Measurements from ENCODE around the gene EVL. TPM values are rescaled to one million over a fixed set of nuclear protein-coding genes. Genes with fewer than 3 reads are reported as not detected.

Gene EVL
- total and polyA plus RNA-seq, 10 of the 15 experiments (the other 5 are each of a cell fraction or from before 2014, with no cell fraction given): 11.9 to 341 (median 89.8) TPM

- BruUV-seq (replicated peaks): no TSS peak
- Histone ChIP-seq H3K4me3 (no peak overlapping the region), H3K4me1 (ENCODE audit: control insufficient read depth, insufficient read depth, low read length) (peaks cover 15% of the 10 kb centered on the region), H3K4me2 (ENCODE audit: control insufficient read depth, insufficient read depth) (no peak overlapping the region), H3K9ac (ENCODE audit: control insufficient read depth, insufficient read depth, low read length) (no peak overlapping the region), H4K20me1 (ENCODE audit: control insufficient read depth, insufficient read depth) (no peaks in the 10 kb centered on the region), H3K79me2 (ENCODE audit: control insufficient read depth, insufficient read depth, low read length) (no peaks in the 10 kb centered on the region), H2AFZ (ENCODE audit: control insufficient read depth, low read depth, low read length) (no peak overlapping the region), H3K36me3 (ENCODE audit: control insufficient read depth in 2 of 2, insufficient read depth in 2 of 2, low read length in 1 of 2) (no peaks in the 10 kb centered on the region), H3K27me3 (replicated peaks in 1 of 2; ENCODE audit: control insufficient read depth in 2 of 2, insufficient read depth in 2 of 2, low read length in 1 of 2) (peaks cover 3 to 5% of the 10 kb centered on the region in 2 experiments; a peak in 3 of 4 replicates), H3K27ac (ENCODE audit: control insufficient read depth, insufficient read depth) (no peak overlapping the region), H3K9me3 (replicated peaks; ENCODE audit: control insufficient read depth, insufficient read depth, low read length) (no peaks in the 10 kb centered on the region)
- RAD21 ChIA-PET (ENCODE audit: unreplicated experiment): no interaction called here
- FAIRE-seq (no peak), DNase-seq (ENCODE audit: low read depth, low spot score) (no peak), ATAC-seq (no peak)
- TF ChIP-seq BCL3 (IDR thresholded peaks at IDR 0.05; ENCODE audit: borderline replicate concordance, insufficient read depth, low read depth, low read length, poor library complexity, severe bottlenecking): peak; percentile 70
- TF ChIP-seq EP300 (IDR thresholded peaks at IDR 0.05; ENCODE audit: borderline replicate concordance in 1 of 2, control insufficient read depth in 1 of 2, low read depth in 2 of 2, low read length in 2 of 2): no peak
- 79% methylated on average over 7 of the region's 7 CpGs for WGBS (ENCODE audit: insufficient coverage, insufficient replicate concordance, low lambda C conversion rate, missing lambda C conversion rate)
- POLR2A ChIA-PET: interaction anchor here (0.6 kb wide), 1 partner anchor 77 kb away, joined by 4 read pairs; no protein-coding TSS in a partner anchor
- CTCF ChIA-PET: no interaction called here
- intact Hi-C loops (cut with micrococcal nuclease; ENCODE audit: unreplicated experiment): no loop called here
- SMC1A ChIA-PET (ENCODE audit: uncharacterized antibody, unreplicated experiment): no interaction called here
- in situ Hi-C loops (cut with MboI): no loop called here
Observed at GRCh38 chr14:100160534-100160916, 95.3 kb downstream of the EVL start.

GRCh38 chr14:100165376-100165775 lies 100.2 kb downstream of the EVL start:
- in situ Hi-C loops (cut with MboI): no loop called here
- Histone ChIP-seq H3K4me2 (ENCODE audit: control insufficient read depth, insufficient read depth) (no peak overlapping the region), H3K27me3 (replicated peaks in 1 of 2; ENCODE audit: control insufficient read depth in 2 of 2, insufficient read depth in 2 of 2, low read length in 1 of 2) (peaks cover 2 to 3% of the 10 kb centered on the region in 2 experiments; a peak in 2 of 4 replicates), H3K4me1 (ENCODE audit: control insufficient read depth, insufficient read depth, low read length) (no peaks in the 10 kb centered on the region), H3K36me3 (ENCODE audit: control insufficient read depth in 2 of 2, insufficient read depth in 2 of 2, low read length in 1 of 2) (no peaks in the 10 kb centered on the region), H3K9ac (ENCODE audit: control insufficient read depth, insufficient read depth, low read length) (no peak overlapping the region), H3K9me3 (replicated peaks; ENCODE audit: control insufficient read depth, insufficient read depth, low read length) (no peaks in the 10 kb centered on the region), H3K4me3 (no peak overlapping the region), H2AFZ (ENCODE audit: control insufficient read depth, low read depth, low read length) (no peak overlapping the region), H3K27ac (ENCODE audit: control insufficient read depth, insufficient read depth) (no peak overlapping the region), H3K79me2 (ENCODE audit: control insufficient read depth, insufficient read depth, low read length) (no peaks in the 10 kb centered on the region), H4K20me1 (ENCODE audit: control insufficient read depth, insufficient read depth) (no peaks in the 10 kb centered on the region)
- ChIA-PET CTCF (interaction anchor here (1.5 kb wide), 1 partner anchor 10 kb away, joined by 6 read pairs; no protein-coding TSS in a partner anchor), SMC1A (ENCODE audit: uncharacterized antibody, unreplicated experiment) (no interaction called here), RAD21 (ENCODE audit: unreplicated experiment) (no interaction called here), POLR2A (no interaction called here)
- no TSS peak for BruUV-seq (replicated peaks)
- FAIRE-seq: no peak
- WGBS (ENCODE audit: insufficient coverage, insufficient replicate concordance, low lambda C conversion rate, missing lambda C conversion rate): 73% methylated on average over 27 of the region's 27 CpGs
- DNase-seq (ENCODE audit: low read depth, low spot score): no peak
- ATAC-seq: peak; percentile 50
- intact Hi-C loops (cut with micrococcal nuclease; ENCODE audit: unreplicated experiment): no loop called here
- TF ChIP-seq CBX5 (IDR thresholded peaks at IDR 0.05; ENCODE audit: low read depth): no peak
- TF ChIP-seq SUZ12 (IDR thresholded peaks at IDR 0.05; ENCODE audit: unreplicated experiment): no peak
- no peak for TF ChIP-seq NR2C2 (IDR thresholded peaks at IDR 0.05; ENCODE audit: borderline replicate concordance, control insufficient read depth, insufficient read length, low read depth)
- TF ChIP-seq FOS (IDR thresholded peaks at IDR 0.05; ENCODE audit: borderline replicate concordance, extremely low read depth, insufficient read length): no peak
- no peak for TF ChIP-seq MEF2A (IDR thresholded peaks at IDR 0.05; ENCODE audit: insufficient read depth, low read depth, low read length)
- no peak for TF ChIP-seq MAX (IDR thresholded peaks at IDR 0.05; ENCODE audit: low read depth, low read length)
- TF ChIP-seq MEF2B (IDR thresholded peaks at IDR 0.05; ENCODE audit: partially characterized antibody, poor library complexity, severe bottlenecking): no peak
- TF ChIP-seq NFYA (IDR thresholded peaks at IDR 0.05; ENCODE audit: borderline replicate concordance, low read depth, low read length): no peak
- no peak for TF ChIP-seq TARDBP (IDR thresholded peaks at IDR 0.05; ENCODE audit: borderline replicate concordance)
- no peak for TF ChIP-seq SP1 (IDR thresholded peaks at IDR 0.05; ENCODE audit: low read depth, low read length)

Measured in GM12878 (cell line).